Measurements from ENCODE around the gene CDC42EP3.

DNA sequence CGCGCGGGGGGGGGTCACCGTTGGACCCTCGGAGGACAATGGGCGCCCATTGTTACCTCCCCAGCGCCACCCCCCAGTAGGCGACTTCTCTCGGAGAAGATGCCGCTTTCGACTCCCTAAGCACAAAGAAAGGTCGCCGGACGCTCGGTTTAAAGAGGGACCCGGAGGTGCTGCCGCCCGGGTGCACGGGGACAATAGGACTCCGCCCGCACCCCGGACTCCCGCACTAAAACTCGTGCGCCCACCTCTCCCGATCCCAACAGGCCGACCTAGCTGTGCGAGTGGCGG lies 318 bp upstream of the CDC42EP3 start:
- TF ChIP-seq, protein P1, sequence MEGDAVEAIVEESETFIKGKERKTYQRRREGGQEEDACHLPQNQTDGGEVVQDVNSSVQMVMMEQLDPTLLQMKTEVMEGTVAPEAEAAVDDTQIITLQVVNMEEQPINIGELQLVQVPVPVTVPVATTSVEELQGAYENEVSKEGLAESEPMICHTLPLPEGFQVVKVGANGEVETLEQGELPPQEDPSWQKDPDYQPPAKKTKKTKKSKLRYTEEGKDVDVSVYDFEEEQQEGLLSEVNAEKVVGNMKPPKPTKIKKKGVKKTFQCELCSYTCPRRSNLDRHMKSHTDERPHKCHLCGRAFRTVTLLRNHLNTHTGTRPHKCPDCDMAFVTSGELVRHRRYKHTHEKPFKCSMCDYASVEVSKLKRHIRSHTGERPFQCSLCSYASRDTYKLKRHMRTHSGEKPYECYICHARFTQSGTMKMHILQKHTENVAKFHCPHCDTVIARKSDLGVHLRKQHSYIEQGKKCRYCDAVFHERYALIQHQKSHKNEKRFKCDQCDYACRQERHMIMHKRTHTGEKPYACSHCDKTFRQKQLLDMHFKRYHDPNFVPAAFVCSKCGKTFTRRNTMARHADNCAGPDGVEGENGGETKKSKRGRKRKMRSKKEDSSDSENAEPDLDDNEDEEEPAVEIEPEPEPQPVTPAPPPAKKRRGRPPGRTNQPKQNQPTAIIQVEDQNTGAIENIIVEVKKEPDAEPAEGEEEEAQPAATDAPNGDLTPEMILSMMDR (IDR thresholded peaks at IDR 0.05) = no peak
- TF ChIP-seq KDM1A (IDR thresholded peaks at IDR 0.05; ENCODE audit: low read depth) (no peak), POLR2A (IDR thresholded peaks at IDR 0.05; ENCODE audit: low read length) (no peak), SMC3 (IDR thresholded peaks at IDR 0.05) (no peak), JUNB (IDR thresholded peaks at IDR 0.05) (no peak)
- TF ChIP-seq, protein P2, sequence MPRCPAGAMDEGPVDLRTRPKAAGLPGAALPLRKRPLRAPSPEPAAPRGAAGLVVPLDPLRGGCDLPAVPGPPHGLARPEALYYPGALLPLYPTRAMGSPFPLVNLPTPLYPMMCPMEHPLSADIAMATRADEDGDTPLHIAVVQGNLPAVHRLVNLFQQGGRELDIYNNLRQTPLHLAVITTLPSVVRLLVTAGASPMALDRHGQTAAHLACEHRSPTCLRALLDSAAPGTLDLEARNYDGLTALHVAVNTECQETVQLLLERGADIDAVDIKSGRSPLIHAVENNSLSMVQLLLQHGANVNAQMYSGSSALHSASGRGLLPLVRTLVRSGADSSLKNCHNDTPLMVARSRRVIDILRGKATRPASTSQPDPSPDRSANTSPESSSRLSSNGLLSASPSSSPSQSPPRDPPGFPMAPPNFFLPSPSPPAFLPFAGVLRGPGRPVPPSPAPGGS (IDR thresholded peaks at IDR 0.05) = no peak

Measured in A549 (cell line).